HepG2 (cell line): ENCODE measurements around the gene BCL2. TPM values are rescaled to one million over a fixed set of nuclear protein-coding genes. Genes with fewer than 3 reads are reported as not detected.

Experiments used
- BHLHE40 ChIP-seq: IDR thresholded peaks from 2 replicates; pipeline ENCODE4 v1.6.1; 2011; ENCODE audit warnings: low read length, improper control_type of control experiment
- CENPX ChIP-seq: sonication (generic); formaldehyde crosslinking; IDR thresholded peaks from 2 replicates; pipeline ENCODE4 v1.9.0; 2021; ENCODE audit warnings: mild to moderate bottlenecking, missing genetic modification reagents, moderate library complexity
- HNRNPLL ChIP-seq: fragments of 200-400 bp; formaldehyde crosslinking; IDR thresholded peaks from 2 replicates; pipeline ENCODE4 v1.6.1; 2017; ENCODE audit warnings: mild to moderate bottlenecking, low read depth, low read length; ENCODE audit not compliant: poor library complexity, severe bottlenecking
- MAX ChIP-seq: IDR thresholded peaks from 2 replicates; pipeline ENCODE4 v1.6.1; 2012; ENCODE audit warnings: inconsistent platforms
- SKIL ChIP-seq: sonication (generic); formaldehyde crosslinking; IDR thresholded peaks from 2 replicates; pipeline ENCODE4 v1.8.0; 2022; ENCODE audit warnings: missing genetic modification reagents, mild to moderate bottlenecking, moderate library complexity, borderline replicate concordance
- TAF1 ChIP-seq: sonication (generic); formaldehyde crosslinking; IDR thresholded peaks from 2 replicates; pipeline ENCODE4 v1.4.0; 2020; ENCODE audit warnings: missing genetic modification reagents
- YEATS4 ChIP-seq: sonication (generic); formaldehyde crosslinking; IDR thresholded peaks from 2 replicates; pipeline ENCODE4 v1.4.0; 2020; ENCODE audit warnings: missing genetic modification reagents, borderline replicate concordance
- ZNF800 ChIP-seq: sonication (generic); formaldehyde crosslinking; IDR thresholded peaks from 2 replicates; pipeline ENCODE4 v1.4.0; 2020; ENCODE audit warnings: missing genetic modification reagents
- polyA plus RNA-seq, 8 experiments: library from polyadenylated mRNA; depleted of rRNA in 3 of 8; stranded (reverse) in 7 of 8; unstranded in 1 of 8; fragments of >200 nt; fragmentation: Illumina TruSeq in 4 of 8; extraction: Trizol in 4 of 8; gene quantifications; 2 replicates each; pipeline versions ENCODE4 v1.2.1 to v1.2.3, GENCODE V29; 2011 to 2016; ENCODE audit warnings: low read depth in 4 of 8, missing spikeins in 1 of 8, mixed read lengths in 1 of 8; ENCODE audit not compliant: insufficient read depth in 1 of 8
- total RNA-seq, 5 experiments: library from RNA; depleted of rRNA; stranded (reverse); fragments of >200 nt; fragmentation: Illumina TruSeq; extraction: Trizol; gene quantifications; 2 replicates each; pipeline ENCODE4 v1.2.3, GENCODE V29; 2016; ENCODE audit warnings: low read depth in 1 of 5
- TF ChIP-seq, protein P1 (sequence below): sonication (generic); formaldehyde crosslinking; IDR thresholded peaks from 2 replicates; pipeline ENCODE4 v1.4.0; 2020; ENCODE audit warnings: missing genetic modification reagents
- TF ChIP-seq, protein P2 (sequence below): IDR thresholded peaks from 2 replicates; pipeline ENCODE4 v1.6.1; 2016; ENCODE audit warnings: control low read depth

BCL2 gene
- total and polyA plus RNA-seq, 2 of the 13 experiments (the other 11 are each of a cell fraction or from before 2014, with no cell fraction given), result 0.07 to 0.53 TPM

DNA sequence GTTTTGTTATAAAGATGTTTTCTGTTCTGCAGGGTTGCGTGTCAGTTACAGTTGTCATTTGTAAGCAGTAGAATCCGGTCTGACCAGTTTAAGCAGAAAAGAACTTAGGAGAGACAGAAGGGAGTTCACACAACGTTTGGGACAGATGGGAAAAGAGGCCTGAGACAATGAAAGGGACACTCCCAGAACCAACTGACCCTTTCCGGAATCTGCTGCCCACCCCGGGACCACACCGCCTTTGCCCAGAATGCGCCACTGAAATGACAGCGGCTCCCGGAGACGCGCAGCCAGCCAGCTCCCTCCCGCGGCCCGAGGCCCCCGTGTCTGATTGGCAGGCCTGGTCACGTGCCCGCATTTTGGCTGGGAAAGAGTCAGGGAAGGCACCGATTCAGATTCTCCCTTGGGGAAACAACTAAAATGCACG is 244.6 kb downstream of the BCL2 start (continued):
- TF ChIP-seq, protein P1, sequence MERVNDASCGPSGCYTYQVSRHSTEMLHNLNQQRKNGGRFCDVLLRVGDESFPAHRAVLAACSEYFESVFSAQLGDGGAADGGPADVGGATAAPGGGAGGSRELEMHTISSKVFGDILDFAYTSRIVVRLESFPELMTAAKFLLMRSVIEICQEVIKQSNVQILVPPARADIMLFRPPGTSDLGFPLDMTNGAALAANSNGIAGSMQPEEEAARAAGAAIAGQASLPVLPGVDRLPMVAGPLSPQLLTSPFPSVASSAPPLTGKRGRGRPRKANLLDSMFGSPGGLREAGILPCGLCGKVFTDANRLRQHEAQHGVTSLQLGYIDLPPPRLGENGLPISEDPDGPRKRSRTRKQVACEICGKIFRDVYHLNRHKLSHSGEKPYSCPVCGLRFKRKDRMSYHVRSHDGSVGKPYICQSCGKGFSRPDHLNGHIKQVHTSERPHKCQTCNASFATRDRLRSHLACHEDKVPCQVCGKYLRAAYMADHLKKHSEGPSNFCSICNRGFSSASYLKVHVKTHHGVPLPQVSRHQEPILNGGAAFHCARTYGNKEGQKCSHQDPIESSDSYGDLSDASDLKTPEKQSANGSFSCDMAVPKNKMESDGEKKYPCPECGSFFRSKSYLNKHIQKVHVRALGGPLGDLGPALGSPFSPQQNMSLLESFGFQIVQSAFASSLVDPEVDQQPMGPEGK, result no peak
- TF ChIP-seq YEATS4 (CRISPR knock-in tag), result no peak
- TF ChIP-seq MAX, result peak; percentile 54
- TF ChIP-seq ZNF800, result no peak
- TF ChIP-seq SKIL (CRISPR knock-in tag), result no peak
- no peak for TF ChIP-seq TAF1
- peak; percentile 33 for TF ChIP-seq HNRNPLL
- TF ChIP-seq, protein P2, sequence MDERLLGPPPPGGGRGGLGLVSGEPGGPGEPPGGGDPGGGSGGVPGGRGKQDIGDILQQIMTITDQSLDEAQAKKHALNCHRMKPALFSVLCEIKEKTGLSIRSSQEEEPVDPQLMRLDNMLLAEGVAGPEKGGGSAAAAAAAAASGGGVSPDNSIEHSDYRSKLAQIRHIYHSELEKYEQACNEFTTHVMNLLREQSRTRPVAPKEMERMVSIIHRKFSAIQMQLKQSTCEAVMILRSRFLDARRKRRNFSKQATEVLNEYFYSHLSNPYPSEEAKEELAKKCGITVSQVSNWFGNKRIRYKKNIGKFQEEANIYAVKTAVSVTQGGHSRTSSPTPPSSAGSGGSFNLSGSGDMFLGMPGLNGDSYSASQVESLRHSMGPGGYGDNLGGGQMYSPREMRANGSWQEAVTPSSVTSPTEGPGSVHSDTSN (CRISPR knock-in tag), result 0 out of 2 replicates have a peak, but pooled peaks have one; percentile 35
- TF ChIP-seq CENPX (CRISPR knock-in tag), result no peak
- peak; percentile 59; the same call in 1 of the 2 replicates for TF ChIP-seq BHLHE40
